Skin epidermis (tissue), 12 donors: ENCODE measurements around the gene TAPBPL.
"Not testable (repeated sequence)": the region's sequence is repeated elsewhere in the genome, so short reads cannot be mapped to it uniquely, and the experiment has no call there.

Experiments used
- H3K27ac ChIP-seq, 21 experiments: fragments of 200-600 bp; sonication (generic) in 11 of 21; one replicate each; pipeline ENCODE4 v1.5.0; 2020; ENCODE audit warnings: mild to moderate bottlenecking in 3 of 21, inconsistent platforms in 2 of 21, moderate library complexity in 2 of 21
- H3K4me3 ChIP-seq, 7 experiments: fragments of 200-600 bp; sonication (generic) in 2 of 7; one replicate each; pipeline ENCODE4 v1.5.0; 2020; ENCODE audit warnings: inconsistent platforms in 2 of 7, mild to moderate bottlenecking in 2 of 7, moderate library complexity in 1 of 7

The TAPBPL gene

DNA sequence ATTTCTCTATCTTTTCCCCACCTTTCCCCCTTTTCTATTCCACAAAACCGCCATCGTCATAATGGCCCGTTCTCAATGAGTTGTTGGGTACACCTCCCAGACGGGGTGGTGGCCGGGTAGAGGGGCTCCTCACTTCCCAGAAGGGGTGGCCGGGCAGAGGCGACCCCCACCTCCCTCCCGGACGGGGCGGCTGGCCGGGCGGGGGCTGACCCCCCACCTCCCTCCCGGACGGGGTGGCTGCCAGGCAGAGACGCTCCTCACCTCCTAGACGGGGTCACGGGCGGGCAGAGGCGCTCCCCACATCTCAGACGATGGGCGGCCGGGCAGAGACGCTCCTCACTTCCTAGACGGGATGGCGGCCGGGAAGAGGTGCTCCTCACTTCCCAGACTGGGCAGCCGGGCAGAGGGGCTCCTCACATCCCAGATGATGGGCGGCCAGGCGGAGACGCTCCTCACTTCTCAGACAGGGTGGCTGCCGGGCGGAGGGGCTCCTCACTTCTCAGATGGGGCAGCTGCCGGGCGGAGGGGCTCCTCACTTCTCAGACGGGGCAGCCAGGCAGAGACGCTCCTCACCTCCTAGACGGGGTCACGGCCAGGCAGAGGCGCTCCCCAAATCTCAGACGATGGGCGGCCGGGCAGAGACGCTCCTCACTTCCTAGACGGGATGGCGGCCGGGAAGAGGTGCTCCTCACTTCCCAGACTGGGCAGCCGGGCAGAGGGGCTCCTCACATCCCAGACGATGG lies 23.6 kb downstream of the TAPBPL start:
- not testable (repeated sequence) for H3K4me3 ChIP-seq, H3K27ac ChIP-seq

DNA sequence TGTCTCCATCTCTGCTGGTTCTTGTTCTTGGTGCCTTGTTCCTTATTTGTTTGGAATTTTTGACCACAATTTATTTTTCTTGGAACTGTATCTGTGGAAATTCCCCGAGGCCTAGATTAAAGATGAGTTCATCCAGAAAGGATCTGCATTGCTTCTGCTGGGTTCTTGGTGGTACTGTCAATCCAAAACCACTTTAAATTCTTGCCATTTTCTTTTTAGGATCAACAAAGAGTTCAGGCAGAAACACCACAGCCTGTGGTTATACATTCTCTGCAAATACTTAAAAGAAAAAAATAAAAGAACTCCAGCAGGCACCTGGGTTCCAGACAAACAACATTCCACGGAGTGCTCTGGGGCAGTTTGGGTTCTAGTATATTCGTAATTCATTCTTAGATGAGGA lies 24.6 kb downstream of the TAPBPL start:
- Histone ChIP-seq H3K27ac (peak overlapping the region in 2 of 21 experiments; percentile 11 to 48), H3K4me3 (no peak overlapping the region)

DNA sequence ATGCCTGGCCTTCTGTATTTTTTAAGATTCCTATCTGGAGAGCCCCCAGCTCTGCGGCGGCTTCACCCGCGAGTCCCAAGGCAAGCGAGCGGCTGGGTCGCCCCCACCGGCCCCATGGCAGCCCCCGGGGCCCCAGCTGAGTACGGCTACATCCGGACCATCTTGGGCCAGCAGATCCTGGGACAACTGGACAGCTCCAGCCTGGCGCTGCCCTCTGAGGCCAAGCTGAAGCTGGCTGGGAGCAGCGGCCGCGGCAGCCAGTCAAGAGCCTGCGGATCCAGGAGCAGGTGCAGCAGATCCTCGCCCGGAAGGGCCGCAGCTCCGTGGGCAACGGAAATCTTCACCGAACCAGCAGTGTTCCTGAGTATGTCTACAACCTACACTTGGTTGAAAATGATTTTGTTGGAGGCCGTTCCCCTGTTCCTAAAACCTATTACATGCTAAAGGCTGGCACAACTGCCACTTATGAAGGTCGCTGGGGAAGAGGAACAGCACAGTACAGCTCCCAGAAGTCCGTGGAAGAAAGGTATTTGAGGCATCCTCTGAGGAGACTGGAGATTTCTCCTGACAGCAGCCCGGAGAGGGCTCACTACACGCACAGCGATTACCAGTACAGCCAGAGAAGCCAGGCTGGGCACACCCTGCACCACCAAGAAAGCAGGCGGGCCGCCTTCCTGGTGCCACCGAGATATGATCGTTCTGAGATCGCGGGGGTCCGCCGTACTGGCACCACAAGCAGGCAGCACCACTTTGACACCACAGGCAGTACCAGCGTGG lies 25.9 kb downstream of the TAPBPL start:
- H3K27ac ChIP-seq: peak overlapping the region in 1 of 21 experiments; percentile 16
- H3K4me3 ChIP-seq: not testable (repeated sequence)

DNA sequence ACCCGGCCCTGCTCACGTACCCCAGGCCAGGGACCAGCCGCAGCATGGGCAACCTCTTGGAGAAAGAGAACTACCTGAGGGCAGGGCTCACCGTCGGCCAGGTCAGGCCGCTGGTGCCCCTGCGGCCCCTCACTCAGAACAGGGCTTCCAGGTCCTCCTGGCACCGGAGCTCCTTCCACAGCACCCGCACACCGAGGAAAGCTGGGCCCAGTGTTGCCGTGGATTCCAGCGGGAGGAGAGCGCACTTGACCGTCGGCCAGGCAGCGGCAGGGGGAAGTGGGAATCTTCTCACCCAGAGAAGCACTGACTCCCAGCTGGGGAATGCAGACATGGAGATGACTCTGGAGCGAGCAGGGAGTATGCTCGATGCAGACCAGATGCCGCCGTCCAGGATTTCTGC lies 26.6 kb downstream of the TAPBPL start:
- Histone ChIP-seq H3K27ac (peak overlapping the region in 1 of 21 experiments; percentile 16), H3K4me3 (no peak overlapping the region)

DNA sequence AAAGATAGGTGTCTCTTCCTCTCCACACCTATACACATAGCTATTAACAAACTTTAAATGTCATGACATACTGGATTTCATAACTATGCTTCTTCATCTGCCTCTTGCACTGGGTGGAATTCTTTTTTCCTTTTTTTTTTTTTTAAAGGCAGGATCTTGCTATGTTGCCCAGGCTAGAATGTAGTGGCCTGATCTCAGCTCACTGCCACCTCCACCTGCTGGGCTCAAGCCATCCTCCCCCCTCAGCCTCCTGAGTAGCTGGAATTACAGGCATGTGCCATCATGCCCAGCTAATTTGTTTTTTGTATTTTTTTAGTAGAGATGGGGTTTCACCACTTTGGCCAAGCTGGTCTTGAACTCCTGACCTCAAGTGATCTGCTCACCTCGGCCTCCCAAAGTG lies 36.4 kb downstream of the TAPBPL start:
- Histone ChIP-seq H3K27ac (no peak overlapping the region), H3K4me3 (no peak overlapping the region)

DNA sequence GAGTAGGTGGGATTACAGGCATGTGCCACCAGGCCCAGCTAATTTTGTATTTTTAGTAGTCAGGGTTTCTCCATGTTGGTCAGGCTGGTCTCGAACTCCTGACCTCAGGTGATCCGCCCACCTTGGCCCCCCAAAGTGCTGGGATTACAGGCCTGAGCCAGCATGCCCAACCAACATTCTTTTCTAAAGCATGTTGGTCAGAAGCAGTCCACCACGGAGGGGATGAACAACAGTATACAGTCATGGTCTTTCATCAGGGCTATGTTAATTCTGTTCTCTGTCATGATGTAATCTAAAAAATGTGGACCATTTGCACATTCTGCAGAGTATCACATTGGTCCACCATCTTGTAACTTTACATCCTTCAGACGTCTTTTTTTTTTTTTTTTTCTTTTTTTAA lies 37.6 kb downstream of the TAPBPL start:
- Histone ChIP-seq H3K27ac (no peak overlapping the region), H3K4me3 (no peak overlapping the region)

DNA sequence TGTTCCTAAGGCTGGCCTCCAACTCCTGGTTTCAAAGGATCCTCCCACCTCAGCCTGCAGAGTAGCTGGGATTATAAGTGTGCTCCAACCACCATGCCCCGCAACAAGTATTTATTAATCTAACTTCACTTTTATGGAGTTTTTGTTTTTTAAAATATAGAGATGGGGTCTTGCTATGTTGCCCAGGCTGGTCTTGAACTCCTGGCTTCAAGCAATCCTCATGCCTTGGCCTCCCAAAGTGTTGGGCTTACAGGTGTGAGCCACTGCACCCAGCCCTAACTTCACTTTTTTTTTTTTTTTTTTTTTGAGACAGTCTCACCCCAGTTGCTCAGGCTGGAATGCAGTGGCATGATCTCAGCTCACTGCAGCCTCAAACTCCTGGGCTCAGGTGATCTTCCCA lies 38.8 kb downstream of the TAPBPL start:
- H3K27ac ChIP-seq, H3K4me3 ChIP-seq: not testable (repeated sequence)

DNA sequence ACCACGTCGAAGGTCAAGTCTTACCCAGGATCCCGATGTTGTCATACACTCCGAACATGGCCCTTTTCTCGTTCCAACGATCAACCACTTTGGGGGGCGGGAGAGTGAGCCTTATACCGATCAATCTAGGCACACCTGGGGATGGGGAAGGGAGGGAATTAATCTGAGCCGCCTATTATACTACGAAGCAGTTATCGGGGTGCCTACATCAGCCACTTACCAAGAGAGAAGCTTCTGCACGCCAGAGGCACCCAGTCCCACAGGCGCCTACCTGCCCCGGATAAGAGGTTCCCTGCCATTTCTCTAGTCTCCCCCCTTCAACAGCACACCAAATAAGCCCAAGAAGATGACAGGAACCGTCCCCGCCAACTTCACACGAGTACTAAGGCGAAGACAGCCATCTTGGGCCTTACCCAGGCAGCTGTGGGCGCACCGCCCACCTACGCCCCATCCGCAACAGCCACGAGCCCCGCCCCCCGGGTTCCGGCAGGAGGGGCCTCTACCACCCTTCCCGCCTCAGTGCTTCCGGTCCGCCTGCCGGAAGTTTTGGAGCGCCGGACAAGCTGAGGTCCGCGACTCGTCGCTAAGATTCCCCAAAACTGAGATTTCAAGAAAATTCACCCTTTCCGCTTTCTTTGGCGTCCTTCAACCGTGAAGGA lies 41.1 kb downstream of the TAPBPL start, which contains the start of gene MRPL51:
Gene MRPL51, minus strand, starts transcription at position 425 of the 659 bp plus-strand sequence. Its CDS starts 126 bp downstream, at position 299.
- H3K27ac ChIP-seq: peak within 1 kb of the TSS; percentile 66 to 97 (median 92)
- peak within 1 kb of the TSS; percentile 65 to 82 (median 68) for H3K4me3 ChIP-seq

DNA sequence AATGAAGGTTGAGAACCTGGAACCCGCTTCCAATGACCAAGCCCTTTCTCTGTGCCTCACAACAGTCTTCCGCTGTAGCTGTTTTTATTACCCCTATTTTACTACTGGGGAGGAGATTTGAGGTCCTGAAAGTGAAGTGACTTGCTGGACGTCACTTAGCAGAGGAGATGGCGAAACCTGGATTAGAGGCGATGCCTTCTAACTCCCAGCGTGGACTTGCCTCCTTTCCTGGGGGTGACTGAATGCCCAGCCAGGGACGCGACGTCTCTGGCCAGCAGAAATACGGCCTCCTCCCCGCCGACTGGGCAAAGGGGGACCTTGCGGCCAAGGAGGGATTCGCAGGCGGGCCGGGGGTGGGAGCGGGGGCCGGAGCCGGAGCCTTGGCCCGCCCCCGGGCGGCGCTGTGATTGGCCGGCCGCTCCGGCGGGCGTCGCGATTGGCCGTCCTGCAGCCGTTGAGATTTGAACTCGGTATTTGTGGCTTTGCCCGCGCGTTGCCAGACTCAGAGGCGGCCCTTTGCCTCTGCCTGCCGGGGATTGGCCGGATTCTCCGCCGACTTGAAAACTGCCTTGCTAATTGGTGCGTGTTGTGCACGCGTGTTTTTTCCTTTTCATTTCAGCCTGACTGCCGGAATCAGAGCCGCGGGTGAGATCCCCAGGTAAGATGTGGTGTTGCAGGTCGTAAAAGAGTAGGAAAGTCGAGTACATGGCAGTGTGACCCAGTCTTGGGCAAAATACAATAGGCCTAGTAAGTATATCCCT lies 41.8 kb downstream of the TAPBPL start, which contains the start of gene NCAPD2:
Gene NCAPD2, plus strand, starts transcription at position 606 of the 761 bp plus-strand sequence. CDS start 997 bp downstream, outside the sequence.
- H3K27ac ChIP-seq: peak within 1 kb of the TSS; percentile 66 to 97 (median 92)
- peak within 1 kb of the TSS; percentile 65 to 82 (median 68) for H3K4me3 ChIP-seq

DNA sequence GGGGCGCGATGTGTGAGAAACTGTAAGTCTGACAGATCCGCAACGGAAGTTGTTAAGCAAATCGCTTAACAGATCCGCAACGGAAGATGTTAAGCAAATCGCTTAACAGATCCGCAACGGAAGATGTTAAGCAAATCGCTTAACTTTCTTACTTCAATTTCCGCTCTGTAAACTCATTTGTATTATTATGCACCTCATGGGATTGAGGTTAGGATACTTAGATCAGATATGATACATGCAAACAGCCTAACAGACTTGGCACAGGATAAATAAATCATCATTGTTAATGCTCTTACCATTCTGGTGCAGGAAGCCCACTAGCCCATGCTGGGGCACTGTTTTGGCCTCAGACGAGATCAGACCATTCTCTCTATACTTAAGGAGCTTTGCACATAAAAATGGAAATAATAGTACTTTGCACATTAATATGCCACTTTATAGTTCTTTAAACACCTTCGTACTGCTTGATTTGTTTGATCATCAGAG lies 42.5 kb downstream of the TAPBPL start:
- Histone ChIP-seq H3K27ac (peak overlapping the region in 9 of 21 experiments; percentile 43 to 97 (median 90)), H3K4me3 (peak overlapping the region; percentile 65 to 82 (median 68))

DNA sequence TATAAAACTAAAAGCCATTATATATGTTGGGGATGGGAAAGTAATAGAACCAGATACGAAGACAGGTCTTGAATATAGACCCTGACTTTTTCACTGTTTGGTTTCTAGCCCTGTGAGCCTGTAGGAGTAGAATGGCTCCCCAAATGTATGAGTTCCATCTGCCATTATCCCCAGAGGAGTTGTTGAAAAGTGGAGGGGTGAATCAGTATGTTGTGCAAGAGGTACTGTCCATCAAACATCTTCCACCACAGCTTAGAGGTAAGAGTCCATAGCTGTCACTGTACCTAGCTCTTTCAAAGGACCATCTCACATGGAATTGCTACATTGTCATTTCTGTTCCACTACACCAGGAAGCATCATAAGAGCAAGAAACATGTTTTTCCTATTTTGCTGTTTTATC lies 43.1 kb downstream of the TAPBPL start:
- peak overlapping the region in 3 of 7 experiments; percentile 70 to 82 (median 70) for H3K4me3 ChIP-seq
- H3K27ac ChIP-seq: peak overlapping the region in 5 of 21 experiments; percentile 50 to 94 (median 90)

DNA sequence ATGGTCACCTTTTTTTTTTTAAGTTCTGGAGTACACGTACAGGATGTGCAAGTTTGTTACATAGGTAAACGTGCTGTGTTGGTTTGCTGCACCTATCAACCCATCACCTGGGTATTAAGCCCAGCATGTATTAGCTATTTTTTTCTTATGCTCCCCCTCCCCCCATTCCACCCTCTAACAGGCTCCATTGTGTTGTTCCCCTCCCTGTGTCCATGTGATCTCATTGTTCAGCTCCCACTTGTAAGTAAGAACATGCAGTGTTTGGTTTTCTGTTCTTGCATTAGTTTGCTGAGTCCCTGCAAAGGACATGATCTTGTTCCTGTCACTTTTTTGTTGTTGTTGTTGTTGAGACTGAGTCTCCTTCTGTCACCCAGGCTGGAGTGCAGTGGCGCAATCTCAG lies 45.4 kb downstream of the TAPBPL start:
- not testable (repeated sequence) for H3K4me3 ChIP-seq, H3K27ac ChIP-seq

DNA sequence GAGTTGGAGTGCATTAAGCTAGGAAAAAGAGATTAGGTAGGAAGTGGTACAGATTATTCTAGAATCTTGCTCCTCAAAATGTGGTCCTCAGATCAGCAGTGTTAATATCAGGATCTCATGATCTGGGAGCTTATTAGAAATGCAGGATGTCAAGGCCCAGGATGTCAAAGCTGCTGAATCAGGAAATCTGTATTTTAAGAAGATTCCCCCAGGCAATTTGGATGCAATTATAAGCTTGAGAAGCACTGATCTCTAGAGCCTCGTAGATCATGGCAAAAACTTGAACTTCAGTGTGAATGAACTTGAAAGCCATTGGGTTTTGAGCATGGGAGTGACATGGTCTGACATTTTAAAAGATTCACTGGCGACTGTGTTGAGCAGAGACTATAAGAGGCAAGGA lies 48.6 kb downstream of the TAPBPL start:
- Histone ChIP-seq H3K27ac (no peak overlapping the region), H3K4me3 (no peak overlapping the region)

DNA sequence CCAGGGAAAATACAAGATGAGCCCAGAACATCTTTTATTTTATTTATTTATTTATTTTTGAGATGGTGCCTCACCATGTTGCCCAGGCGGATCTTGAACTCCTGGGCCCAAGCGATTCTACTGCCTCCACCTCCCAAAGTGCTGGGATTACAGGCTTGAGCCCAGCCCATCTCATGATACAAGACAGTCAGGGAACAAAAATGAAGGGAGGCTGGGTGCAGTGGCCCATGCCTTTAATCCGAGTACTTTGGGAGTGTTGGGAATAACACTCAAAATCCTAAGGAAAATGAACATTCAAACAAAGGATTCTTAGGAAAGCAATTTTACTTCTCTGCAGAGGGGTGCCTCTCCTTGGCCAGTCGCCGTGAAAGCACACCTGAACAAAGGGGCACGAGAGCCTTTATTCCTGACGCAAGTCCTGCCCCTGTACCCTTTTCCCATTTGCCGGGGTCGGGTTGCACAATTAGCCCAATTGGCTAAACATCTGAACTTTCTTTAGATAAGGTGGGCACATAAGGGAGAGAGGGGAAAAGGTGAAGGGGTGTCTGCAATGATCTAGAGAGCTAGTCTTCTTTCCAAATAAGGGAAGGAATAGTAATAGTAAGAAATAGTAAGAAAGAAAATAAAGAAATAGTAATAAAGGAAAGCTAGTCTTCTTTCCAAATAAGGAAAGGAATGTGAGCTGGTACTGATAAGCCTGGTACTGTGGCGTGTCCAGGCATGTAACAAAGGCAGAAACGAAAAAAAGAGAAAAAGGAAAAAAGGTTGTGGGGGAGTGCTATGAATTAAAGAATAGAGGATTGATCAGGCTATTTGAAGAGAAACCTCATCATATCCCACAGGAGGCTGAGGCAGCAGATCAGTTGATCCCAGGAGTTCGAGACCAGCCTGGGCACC lies 55.5 kb downstream of the TAPBPL start:
- H3K27ac ChIP-seq: peak overlapping the region in 1 of 21 experiments; percentile 47
- H3K4me3 ChIP-seq: no peak overlapping the region

DNA sequence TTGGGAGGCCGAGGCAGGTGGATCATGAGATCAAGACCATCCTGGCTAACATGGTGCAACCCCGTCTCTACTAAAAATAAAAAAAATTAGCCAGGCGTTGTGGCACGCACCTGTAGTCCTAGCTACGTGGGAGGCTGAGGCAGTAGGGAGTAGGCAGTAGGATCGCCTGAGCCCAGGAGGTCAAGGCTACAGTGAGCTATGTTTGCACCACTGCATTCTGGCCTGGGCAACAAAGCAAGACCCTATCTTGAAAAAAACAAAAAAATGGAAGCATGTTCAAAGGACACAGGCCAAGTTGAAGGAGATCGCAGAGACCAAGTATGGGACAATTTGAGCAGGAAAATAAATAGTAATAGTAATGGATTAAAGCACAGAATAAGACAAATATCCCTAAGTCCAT lies 56.2 kb downstream of the TAPBPL start:
- Histone ChIP-seq H3K4me3 (no peak overlapping the region), H3K27ac (no peak overlapping the region)
